NCI-H524 (cell line): ENCODE results near the gene AZGP1.
"Not testable (repeated sequence)": the region's sequence is repeated elsewhere in the genome, so short reads cannot be mapped to it uniquely, and the experiment has no call there.

Source experiments
- DNase-seq, 2 experiments: peaks; one replicate each; lab custom pipeline; 2025; lab: John Stamatoyannopoulos, UW

Gene AZGP1

GRCh38 chr7:99997545-99998137 lies 21.8 kb upstream of the AZGP1 start:
- DNase-seq, result peak; percentile 24 to 61

- no peak for DNase-seq
Measured at GRCh38 chr7:99996755-99997544, 21.1 kb upstream of the AZGP1 start.

DNA sequence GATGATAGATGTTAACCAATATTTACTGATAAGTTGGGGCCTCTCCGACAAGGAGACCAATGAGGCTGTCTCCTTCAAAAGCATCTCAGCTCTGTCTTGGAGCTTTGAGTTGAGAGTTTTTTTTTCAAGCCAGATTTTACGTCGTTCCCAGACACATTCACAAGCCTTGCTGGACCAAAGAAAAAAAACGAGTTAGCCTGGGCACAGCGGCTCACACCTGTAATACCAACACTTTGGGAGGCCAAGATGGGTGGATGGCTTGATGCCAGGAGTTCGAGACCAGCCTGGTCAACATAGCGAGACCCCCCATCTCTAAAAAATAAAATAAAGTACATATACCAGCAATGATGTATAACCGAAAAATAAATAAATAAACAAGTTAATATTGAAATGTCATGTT lies 19.0 kb upstream of the AZGP1 start:
- DNase-seq, result no peak

GRCh38 chr7:99992330-99993038 lies 16.7 kb upstream of the AZGP1 start:
- DNase-seq, result no peak

GRCh38 chr7:99991543-99991942 lies 15.7 kb upstream of the AZGP1 start:
- DNase-seq, result not testable (repeated sequence)

DNA sequence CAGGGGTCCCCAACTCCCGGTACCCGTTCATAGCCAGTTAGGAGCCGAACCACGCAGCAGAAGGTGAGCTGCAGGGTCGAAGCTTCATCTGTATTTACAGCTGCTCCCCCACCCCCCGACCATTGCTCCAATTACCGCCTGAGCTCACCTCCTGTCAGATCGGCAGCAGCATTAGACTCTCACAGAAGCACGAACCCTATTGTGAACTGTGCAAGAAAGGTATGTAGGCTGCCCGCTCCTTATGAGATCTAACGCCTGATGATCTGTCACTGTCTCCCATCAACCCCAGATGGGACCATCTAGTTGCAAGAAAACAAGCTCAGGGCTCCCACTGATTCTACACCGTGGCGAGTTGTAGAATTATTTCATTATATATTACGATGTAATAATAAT lies 14.6 kb upstream of the AZGP1 start:
- DNase-seq, result peak; percentile 14 to 19

DNA sequence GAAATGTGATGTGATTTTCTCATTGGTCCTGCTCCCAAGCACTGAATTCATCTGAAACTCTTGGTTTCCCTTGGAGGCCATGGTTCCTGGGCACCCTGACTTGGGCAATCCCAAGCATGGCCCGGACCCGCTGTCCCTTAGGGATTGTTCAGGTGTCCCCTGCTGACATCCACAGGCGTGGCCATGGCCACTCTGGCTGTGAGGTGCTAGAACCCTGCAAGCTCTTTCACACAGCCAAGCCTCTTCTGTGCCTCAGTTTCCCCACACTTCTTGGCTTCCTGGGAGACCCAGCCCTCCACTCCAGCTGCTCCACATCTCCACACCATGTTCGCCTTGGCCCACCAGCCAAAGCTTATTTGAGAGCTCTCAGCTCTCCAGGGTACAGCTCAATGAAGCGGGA lies 12.0 kb upstream of the AZGP1 start:
- no peak for DNase-seq

DNA sequence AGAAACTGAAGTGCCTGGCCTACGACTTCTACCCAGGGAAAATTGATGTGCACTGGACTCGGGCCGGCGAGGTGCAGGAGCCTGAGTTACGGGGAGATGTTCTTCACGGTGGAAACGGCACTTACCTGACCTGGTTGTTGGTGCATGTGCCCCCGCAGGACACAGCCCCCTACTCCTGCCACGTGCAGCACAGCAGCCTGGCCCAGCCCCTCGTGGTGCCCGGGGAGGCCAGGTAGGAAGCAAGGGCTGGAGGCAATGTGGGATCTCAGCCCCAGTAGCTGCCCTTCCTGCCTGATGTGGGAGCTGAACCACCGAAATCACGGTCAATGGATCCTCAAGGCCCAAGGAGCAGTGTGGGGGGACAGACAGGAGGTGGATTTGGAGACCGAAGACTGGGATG lies 11.5 kb upstream of the AZGP1 start:
- DNase-seq, result not testable (repeated sequence)

DNA sequence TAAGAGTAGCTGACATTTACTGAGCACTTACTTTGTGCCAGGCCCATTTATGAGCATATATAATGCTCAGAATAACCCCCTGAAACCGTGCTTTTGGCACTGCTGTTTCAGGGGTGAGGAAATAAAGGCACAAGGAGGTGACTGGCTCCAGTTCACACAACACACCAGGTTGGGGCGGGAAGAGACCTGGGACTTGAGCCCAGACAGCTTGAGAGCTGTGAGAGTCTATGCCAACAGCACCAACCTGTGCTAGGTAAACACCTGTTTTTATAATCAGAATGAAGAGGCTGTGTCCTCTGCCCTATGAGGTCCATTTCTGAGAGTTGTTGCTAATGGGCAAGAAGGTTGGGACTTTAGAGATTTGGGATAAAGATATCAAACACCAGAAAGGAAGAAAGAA lies 8.8 kb upstream of the AZGP1 start:
- no peak for DNase-seq

GRCh38 chr7:99981066-99981465 lies 5.2 kb upstream of the AZGP1 start:
- DNase-seq, result not testable (repeated sequence)

- DNase-seq, result not testable (repeated sequence)
Measured at GRCh38 chr7:99980448-99980872, 4.6 kb upstream of the AZGP1 start.

DNA sequence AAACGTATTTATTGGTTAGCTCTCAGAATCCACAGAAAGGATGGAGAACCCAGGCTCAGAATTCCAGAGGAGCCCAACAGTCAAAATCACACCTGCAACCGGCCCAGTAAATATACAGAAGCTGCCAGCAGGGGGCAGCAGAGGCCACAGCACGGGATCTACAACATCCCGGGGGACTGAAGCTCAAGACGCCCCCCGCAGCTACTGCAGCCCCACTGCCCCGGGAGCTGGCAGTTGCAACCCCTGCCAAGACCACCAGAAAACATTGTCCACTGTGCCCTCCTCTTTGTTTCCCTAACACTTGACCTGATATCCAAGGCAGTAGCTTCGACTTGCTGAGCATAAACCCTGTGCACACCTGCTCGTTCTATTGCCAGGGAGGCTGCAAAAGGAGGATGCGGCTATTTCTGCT lies 4.0 kb upstream of the AZGP1 start:
- DNase-seq, result peak; percentile 20 to 46

GRCh38 chr7:99976626-99977025 lies 795 bp upstream of the AZGP1 start:
- no peak for DNase-seq

- no peak for DNase-seq
Measured at GRCh38 chr7:99974681-99975080, 1.1 kb downstream of the AZGP1 start.

DNA sequence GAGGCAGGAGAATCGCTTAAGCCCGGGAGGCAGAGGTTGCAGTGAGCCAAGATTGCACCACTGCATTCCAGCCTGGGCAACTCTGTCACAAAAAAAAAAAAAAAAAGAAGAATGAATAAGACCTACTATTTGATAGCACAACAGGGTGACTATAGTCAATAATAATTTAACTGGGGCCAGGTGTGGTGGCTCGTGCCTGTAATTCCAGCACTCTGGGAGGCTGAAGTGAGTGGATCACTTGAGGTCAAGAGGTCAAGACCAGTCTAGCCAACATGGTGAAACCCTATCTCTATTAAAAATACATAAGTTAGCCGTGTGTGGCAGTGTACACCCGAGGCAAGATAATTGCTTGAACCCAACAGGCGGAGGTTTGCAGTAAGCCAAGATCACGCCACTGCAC lies 2.0 kb downstream of the AZGP1 start:
- DNase-seq, result not testable (repeated sequence)

DNA sequence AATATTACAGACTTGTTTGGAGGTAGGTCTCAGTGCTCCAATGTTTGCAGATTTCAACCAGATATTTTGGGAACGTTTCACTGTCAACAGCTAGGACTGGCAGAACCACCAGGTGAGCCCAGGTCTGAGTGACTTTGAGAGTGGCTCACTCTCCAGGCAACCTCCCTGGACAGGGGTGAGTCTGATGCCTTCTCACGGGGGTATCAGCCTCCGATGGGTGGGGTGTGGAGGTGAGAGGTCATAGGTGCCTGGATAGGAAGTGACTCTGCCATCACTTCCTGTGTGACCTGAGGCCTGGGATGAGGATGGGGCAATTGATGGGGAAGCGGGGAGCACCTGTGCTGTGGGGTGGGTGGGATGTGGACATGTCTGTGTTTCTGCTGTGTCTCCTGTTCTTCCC lies 4.6 kb downstream of the AZGP1 start:
- no peak for DNase-seq

GRCh38 chr7:99969813-99970212 lies 6.0 kb downstream of the AZGP1 start:
- DNase-seq, result not testable (repeated sequence)

- no peak for DNase-seq
Measured at GRCh38 chr7:99969298-99969697, 6.5 kb downstream of the AZGP1 start.

DNA sequence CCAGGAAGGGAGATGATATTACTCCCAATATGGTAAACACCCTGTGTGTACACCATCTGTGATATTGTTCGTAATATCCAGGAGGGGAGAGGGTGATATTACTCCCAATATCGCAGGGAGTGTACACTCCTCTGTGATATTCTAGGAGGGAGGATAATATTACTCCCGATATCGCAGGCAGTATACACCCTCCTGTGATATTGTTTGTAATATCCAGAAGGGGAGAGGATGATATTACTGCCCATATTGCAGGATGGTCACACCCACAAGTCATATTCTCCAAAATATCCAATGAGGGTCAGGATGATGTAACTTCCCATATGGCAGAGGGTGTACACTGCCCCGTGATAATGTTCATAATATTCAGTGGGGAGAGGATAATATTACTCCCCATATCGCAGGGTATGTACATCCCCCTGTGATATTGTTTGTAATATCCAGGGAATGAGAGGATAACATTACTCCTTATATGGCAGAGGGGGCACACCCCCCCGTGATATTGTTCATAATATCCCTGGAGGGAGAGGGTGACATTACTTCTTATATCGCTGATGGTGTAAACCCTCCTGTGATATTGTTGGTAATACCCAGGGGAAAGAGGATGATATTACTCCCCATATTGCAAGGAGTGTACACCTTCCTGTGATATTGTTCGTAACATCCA lies 17.1 kb downstream of the AZGP1 start:
- DNase-seq, result no peak

GRCh38 chr7:99955247-99955646 lies 20.6 kb downstream of the AZGP1 start:
- DNase-seq, result no peak

- DNase-seq, result not testable (repeated sequence)
Measured at GRCh38 chr7:99954643-99955042, 21.2 kb downstream of the AZGP1 start.

GRCh38 chr7:99953649-99954048 lies 22.2 kb downstream of the AZGP1 start:
- no peak for DNase-seq
